Trophoblast cell (in vitro differentiated cells and primary cell): ENCODE results near the gene CEACAM4.

Source experiments
- DNase-seq, 2 donors: peaks; one replicate each; pipeline ENCODE4 v3.0.0-alpha.2; 2016
- H2AFZ ChIP-seq: 2 replicates; pipeline ENCODE4 v1.6.1; 2013; ENCODE audit warnings: low read length, moderate library complexity, mild to moderate bottlenecking; ENCODE audit not compliant: insufficient read depth, poor library complexity
- H2AK5ac ChIP-seq: 2 replicates; pipeline ENCODE4 v1.6.1; 2013; ENCODE audit warnings: mild to moderate bottlenecking, low read length
- H2BK120ac ChIP-seq: 2 replicates; pipeline ENCODE4 v1.6.1; 2013; ENCODE audit warnings: low read length, mild to moderate bottlenecking, moderate library complexity; ENCODE audit not compliant: insufficient read depth, poor library complexity
- H2BK12ac ChIP-seq: 2 replicates; pipeline ENCODE4 v1.6.1; 2013; ENCODE audit warnings: mild to moderate bottlenecking, low read length, moderate library complexity
- H2BK5ac ChIP-seq: 2 replicates; pipeline ENCODE4 v1.6.1; 2013; ENCODE audit warnings: low read length, low read depth, moderate library complexity, mild to moderate bottlenecking; ENCODE audit not compliant: poor library complexity
- H3K14ac ChIP-seq: 2 replicates; pipeline ENCODE4 v1.6.1; 2013; ENCODE audit warnings: mild to moderate bottlenecking, low read length
- H3K18ac ChIP-seq: 2 replicates; pipeline ENCODE4 v1.6.1; 2013; ENCODE audit warnings: mild to moderate bottlenecking, low read length
- H3K23ac ChIP-seq: 2 replicates; pipeline ENCODE4 v1.6.1; 2013; ENCODE audit warnings: low read length
- H3K27ac ChIP-seq: 2 replicates; pipeline ENCODE4 v1.5.1; 2013; ENCODE audit warnings: low read depth, mild to moderate bottlenecking, inconsistent platforms, low read length, moderate library complexity
- H3K27me3 ChIP-seq: 2 replicates; pipeline ENCODE4 v1.6.1; 2013; ENCODE audit warnings: inconsistent platforms, mild to moderate bottlenecking, low read length, moderate library complexity; ENCODE audit not compliant: insufficient read depth
- H3K36me3 ChIP-seq, 2 experiments: 1 replicate in 1 of 2; 2 replicates in 1 of 2; pipeline ENCODE4 v1.6.1; 2013; ENCODE audit warnings: low read length in 2 of 2, mild to moderate bottlenecking in 2 of 2, moderate library complexity in 1 of 2; ENCODE audit not compliant: insufficient read depth in 2 of 2, control insufficient read depth in 1 of 2
- H3K4ac ChIP-seq: 2 replicates; pipeline ENCODE4 v1.6.1; 2013; ENCODE audit warnings: low read depth, mild to moderate bottlenecking, low read length, moderate library complexity
- H3K4me1 ChIP-seq, 2 experiments: 1 replicate in 1 of 2; 2 replicates in 1 of 2; pipeline ENCODE4 v1.6.1; 2013; ENCODE audit warnings: low read length in 2 of 2, mild to moderate bottlenecking in 2 of 2, moderate library complexity in 1 of 2; ENCODE audit not compliant: insufficient read depth in 2 of 2, control insufficient read depth in 1 of 2
- H3K4me2 ChIP-seq: 2 replicates; pipeline ENCODE4 v1.6.1; 2013; ENCODE audit warnings: inconsistent platforms, mild to moderate bottlenecking, low read length, moderate library complexity
- H3K4me3 ChIP-seq: 2 replicates; pipeline ENCODE4 v1.5.1; 2013; ENCODE audit warnings: mild to moderate bottlenecking, low read depth, low read length, inconsistent platforms
- H3K79me1 ChIP-seq: one replicate; pipeline ENCODE4 v1.6.1; 2013; ENCODE audit warnings: low read length
- H3K79me2 ChIP-seq: 2 replicates; pipeline ENCODE4 v1.6.1; 2013; ENCODE audit warnings: low read length, mild to moderate bottlenecking; ENCODE audit not compliant: control insufficient read depth, insufficient read depth, poor library complexity
- H3K9ac ChIP-seq: 2 replicates; pipeline ENCODE4 v1.6.1; 2013; ENCODE audit warnings: mild to moderate bottlenecking, low read length
- H3K9me3 ChIP-seq: 2 replicates; pipeline ENCODE4 v1.6.1; 2013; ENCODE audit warnings: low read depth, mild to moderate bottlenecking, control low read depth, inconsistent platforms, low read length; ENCODE audit not compliant: insufficient read depth
- H4K12ac ChIP-seq: 2 replicates; pipeline ENCODE4 v1.6.1; 2013; ENCODE audit warnings: low read depth, mild to moderate bottlenecking, low read length, moderate library complexity
- H4K8ac ChIP-seq: 2 replicates; pipeline ENCODE4 v1.6.1; 2013; ENCODE audit warnings: low read depth, mild to moderate bottlenecking, low read length, moderate library complexity
- H4K91ac ChIP-seq: one replicate; pipeline ENCODE4 v1.6.1; 2013; ENCODE audit warnings: low read depth, mild to moderate bottlenecking, low read length, moderate library complexity
- WGBS: extraction: QIAGEN DNeasy Blood & Tissue Kit; methylation state at CpG from one replicate; pipeline ENCODE4 v1.1.7; 2013; ENCODE audit warnings: missing lambda C conversion rate; ENCODE audit not compliant: insufficient read length, insufficient coverage; ENCODE audit errors: extremely low coverage; 5-methylcytosine and 5-hydroxymethylcytosine counted together

CEACAM4 gene

GRCh38 chr19:41620171-41620570 is 6.7 kb downstream of the CEACAM4 start:
- H2BK12ac ChIP-seq, result no peak overlapping the region
- H3K9me3 ChIP-seq, result peaks cover 66% of the 10 kb centered on the region
- no peak overlapping the region for H2AK5ac ChIP-seq
- no peak overlapping the region for H2BK5ac ChIP-seq
- H3K4me3 ChIP-seq, result no peak overlapping the region
- H3K27ac ChIP-seq, result no peak overlapping the region
- no peak overlapping the region for H4K12ac ChIP-seq
- no CpG with 5 or more reads among the region's 5 CpGs for WGBS
- H2AFZ ChIP-seq, result no peak overlapping the region
- no peaks in the 10 kb centered on the region for H3K4me1 ChIP-seq
- DNase-seq, result no peak
- no peak overlapping the region for H3K4me2 ChIP-seq
- no peak overlapping the region for H2BK120ac ChIP-seq
- no peak overlapping the region for H4K91ac ChIP-seq
- no peak overlapping the region for H4K8ac ChIP-seq
- no peak overlapping the region for H3K18ac ChIP-seq
- no peak overlapping the region for H3K9ac ChIP-seq
- H3K23ac ChIP-seq, result no peak overlapping the region
- H3K79me1 ChIP-seq, result no peaks in the 10 kb centered on the region
- H3K27me3 ChIP-seq, result no peaks in the 10 kb centered on the region
- no peaks in the 10 kb centered on the region for H3K36me3 ChIP-seq
- H3K14ac ChIP-seq, result no peak overlapping the region
- H3K4ac ChIP-seq, result no peak overlapping the region
- H3K79me2 ChIP-seq, result no peaks in the 10 kb centered on the region

GRCh38 chr19:41619018-41619556 is 7.8 kb downstream of the CEACAM4 start:
- Histone ChIP-seq H3K18ac (no peak overlapping the region), H3K9ac (no peak overlapping the region), H3K27me3 (no peaks in the 10 kb centered on the region), H3K9me3 (peaks cover 64% of the 10 kb centered on the region), H3K27ac (no peak overlapping the region), H2BK12ac (no peak overlapping the region), H3K79me2 (no peaks in the 10 kb centered on the region), H2AK5ac (no peak overlapping the region), H3K36me3 (no peaks in the 10 kb centered on the region), H2BK5ac (no peak overlapping the region), H3K4me3 (no peak overlapping the region), H2AFZ (no peak overlapping the region), H3K4me2 (no peak overlapping the region), H4K8ac (no peak overlapping the region), H2BK120ac (no peak overlapping the region), H4K12ac (no peak overlapping the region), H4K91ac (no peak overlapping the region), H3K4me1 (no peaks in the 10 kb centered on the region), H3K14ac (no peak overlapping the region), H3K4ac (no peak overlapping the region), H3K23ac (no peak overlapping the region), H3K79me1 (no peaks in the 10 kb centered on the region)
- no peak for DNase-seq
- no CpG with 5 or more reads among the region's 7 CpGs for WGBS

- Histone ChIP-seq H3K14ac (no peak overlapping the region), H3K4me2 (no peak overlapping the region), H3K27me3 (no peaks in the 10 kb centered on the region), H3K79me2 (no peaks in the 10 kb centered on the region), H3K9me3 (peaks cover 67% of the 10 kb centered on the region), H2BK5ac (no peak overlapping the region), H2BK120ac (no peak overlapping the region), H3K4me3 (no peak overlapping the region), H3K79me1 (no peaks in the 10 kb centered on the region), H4K91ac (no peak overlapping the region), H2AK5ac (no peak overlapping the region), H3K4me1 (no peaks in the 10 kb centered on the region), H4K8ac (no peak overlapping the region), H4K12ac (no peak overlapping the region), H3K27ac (no peak overlapping the region), H3K18ac (no peak overlapping the region), H3K4ac (no peak overlapping the region), H2BK12ac (no peak overlapping the region), H3K36me3 (no peaks in the 10 kb centered on the region), H3K23ac (no peak overlapping the region), H3K9ac (no peak overlapping the region), H2AFZ (no peak overlapping the region)
- DNase-seq, result no peak
- no CpG with 5 or more reads among the region's 9 CpGs for WGBS
These were observed 8.7 kb downstream of the CEACAM4 start for GRCh38 chr19:41617941-41618730.

DNA sequence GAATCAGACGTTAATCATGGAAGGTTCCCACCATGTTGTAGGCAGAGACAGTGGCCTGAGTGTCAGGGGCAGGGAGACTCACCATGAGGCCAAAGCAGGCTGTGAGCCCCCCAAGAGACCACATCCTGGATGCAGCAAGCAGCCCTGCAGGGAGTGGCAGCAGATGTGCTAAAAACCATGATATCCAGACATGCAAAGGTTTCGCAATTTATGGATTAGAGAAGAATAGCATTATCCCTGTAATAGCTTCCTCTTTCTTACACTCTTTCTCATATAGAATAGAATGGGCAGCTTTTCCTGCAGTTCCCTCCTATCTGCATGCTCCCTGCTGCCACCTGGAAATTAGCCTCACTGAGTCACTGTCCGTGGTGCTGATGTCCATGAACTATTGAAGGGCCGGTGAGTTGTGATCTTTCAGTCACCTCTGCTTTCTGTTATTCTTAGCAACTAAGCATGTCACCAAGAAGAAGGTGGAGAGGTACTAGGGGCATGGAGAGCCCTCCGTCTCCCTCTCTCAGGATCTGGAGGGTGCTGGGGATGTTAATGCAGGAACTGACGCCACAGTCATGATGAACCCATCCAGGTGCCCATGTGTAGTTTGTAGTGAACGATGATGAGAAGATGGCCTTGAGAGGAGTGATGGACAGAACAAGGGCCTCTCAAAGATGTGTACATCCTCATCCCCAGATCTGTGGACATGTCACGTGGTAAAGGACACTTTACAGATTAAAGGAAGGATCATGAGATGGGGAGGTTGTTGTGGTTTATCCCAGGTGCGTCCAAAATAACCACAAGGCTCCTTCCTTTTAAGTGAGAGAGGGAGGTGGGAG is 9.9 kb downstream of the CEACAM4 start:
- no CpG with 5 or more reads among the region's 9 CpGs for WGBS

More for the DNA sequence above, 9.9 kb downstream of the CEACAM4 start:
- Histone ChIP-seq H3K9ac (no peak overlapping the region), H3K4me2 (no peak overlapping the region), H3K4me1 (no peaks in the 10 kb centered on the region), H4K91ac (no peak overlapping the region), H3K4ac (no peak overlapping the region), H3K79me2 (no peaks in the 10 kb centered on the region), H3K36me3 (no peaks in the 10 kb centered on the region), H2BK12ac (no peak overlapping the region), H4K8ac (no peak overlapping the region), H4K12ac (no peak overlapping the region), H3K79me1 (no peaks in the 10 kb centered on the region), H3K27me3 (no peaks in the 10 kb centered on the region), H3K14ac (no peak overlapping the region), H2BK5ac (no peak overlapping the region), H3K4me3 (no peak overlapping the region), H3K27ac (no peak overlapping the region), H2AFZ (no peak overlapping the region), H3K18ac (no peak overlapping the region), H2AK5ac (no peak overlapping the region), H2BK120ac (no peak overlapping the region), H3K23ac (no peak overlapping the region), H3K9me3 (peaks cover 72% of the 10 kb centered on the region)
- peak in 1 of 2 donors; percentile 44 for DNase-seq
